GM10248 (cell line): ENCODE measurements around the gene BRAP.
"Not testable (repeated sequence)": the region's sequence is repeated elsewhere in the genome, so short reads cannot be mapped to it uniquely, and the experiment has no call there.

Experiments
- CTCF ChIA-PET: fragments of 300-600 bp; sonication (Branson Sonifier 250); formaldehyde crosslinking; extraction: SDS; loops from one replicate; lab custom pipeline; 2021; ENCODE audit warnings: antibody characterized with exemption; lab: Yijun Ruan, JAX
- POLR2A ChIA-PET: fragments of 350-650 bp; sonication (Branson Sonifier 250); formaldehyde crosslinking; extraction: SDS; loops from one replicate; lab custom pipeline; 2020; ENCODE audit warnings: antibody characterized with exemption; lab: Yijun Ruan, JAX
- DNase-seq: peaks from one replicate; pipeline ENCODE4 v3.0.0; 2012; ENCODE audit errors: extremely low spot score
- CTCF ChIP-seq: IDR thresholded peaks from 2 replicates; pipeline ENCODE4 v1.5.1; 2012; ENCODE audit warnings: mild to moderate bottlenecking, low read depth; ENCODE audit errors: extremely low read depth, missing control alignments, control extremely low read depth

The BRAP gene

GRCh38 chr12:111596985-111597830 is 88.5 kb downstream of the BRAP start:
- DNase-seq, result peak; percentile 24
- POLR2A ChIA-PET, result no interaction called here

GRCh38 chr12:111595341-111595835 is 90.4 kb downstream of the BRAP start:
- CTCF ChIA-PET, result interaction anchor here (1.3 to 2.9 kb wide), 2 partner anchors 9 to 10 kb away, joined by 3 to 10 read pairs; no protein-coding TSS in a partner anchor
- DNase-seq, POLR2A ChIA-PET: not testable (repeated sequence)

More at GRCh38 chr12:111596985-111597830, 88.5 kb downstream of the BRAP start:
- CTCF ChIA-PET, result no interaction called here
- TF ChIP-seq CTCF, result no peak
